Activated CD8-positive, alpha-beta T cell treated with anti-CD3 and anti-CD28 coated beads, Interleukin-2, amount 10 ng/mL, durations not matched to agents 7 days and 5 days (primary cell): ENCODE data around the gene CDH2. TPM values are rescaled to one million over a fixed set of nuclear protein-coding genes. Genes with fewer than 3 reads are reported as not detected.
A peak's percentile ranks its signal among the peaks of the same experiment; 100 is the strongest.

Experiments
- ATAC-seq: fragments of 150-1000 bp; cut with Tn5 transposase; one replicate; pipeline ENCODE4 v1.10.0; 2021; ENCODE audit warnings: moderate library complexity
- CTCF ChIA-PET: fragments of 350-600 bp; sonication (Branson Sonifier 250); formaldehyde crosslinking; loops from one replicate; lab custom pipeline; 2021; ENCODE audit warnings: antibody characterized with exemption; lab: Charles Lee
- POLR2A ChIA-PET: fragments of 350-600 bp; sonication (Branson Sonifier 250); formaldehyde crosslinking; loops from one replicate; lab custom pipeline; 2021; ENCODE audit warnings: antibody characterized with exemption; lab: Charles Lee
- DNase-seq: peaks from one replicate; pipeline ENCODE4 v3.0.0-alpha.2; 2020
- H3K27ac Mint-ChIP-seq: one replicate; pipeline ENCODE4 v1.8.0; 2021; ENCODE audit warnings: mild to moderate bottlenecking, mixed read lengths
- H3K27me3 Mint-ChIP-seq: one replicate; pipeline ENCODE4 v1.8.0; 2021; ENCODE audit warnings: low read depth, mixed read lengths
- H3K36me3 Mint-ChIP-seq: one replicate; pipeline ENCODE4 v1.8.0; 2021; ENCODE audit warnings: low read depth, mixed read lengths
- H3K4me1 Mint-ChIP-seq: one replicate; pipeline ENCODE4 v1.8.0; 2021; ENCODE audit warnings: low read depth, mixed read lengths
- H3K4me3 Mint-ChIP-seq: one replicate; pipeline ENCODE4 v1.8.0; 2021; ENCODE audit warnings: mild to moderate bottlenecking, mixed read lengths
- H3K9me3 Mint-ChIP-seq: one replicate; pipeline ENCODE4 v1.8.0; 2022; ENCODE audit warnings: mixed read lengths; ENCODE audit not compliant: insufficient read depth
- total RNA-seq, 2 experiments: library from RNA; stranded (reverse); gene quantifications; one replicate each; pipeline ENCODE4 v1.2.3, GENCODE V29; 2021

The CDH2 gene
- total RNA-seq, 2 experiments from 2014 or later, result 0.11 to 0.21 TPM

GRCh38 chr18:28181616-28182015 is 4.7 kb upstream of the CDH2 start:
- no peak for DNase-seq
- Mint-ChIP-seq H3K9me3 (no peaks in the 10 kb centered on the region), H3K27ac (no peak overlapping the region), H3K4me1 (peaks cover 5% of the 10 kb centered on the region), H3K36me3 (peaks cover 2% of the 10 kb centered on the region), H3K27me3 (peaks cover 20% of the 10 kb centered on the region), H3K4me3 (no peak overlapping the region)
- ChIA-PET POLR2A (no interaction called here), CTCF (no interaction called here)
- ATAC-seq, result no peak

GRCh38 chr18:28178720-28179119 is 1.8 kb upstream of the CDH2 start:
- Mint-ChIP-seq H3K36me3 (peaks cover 7% of the 10 kb centered on the region), H3K4me3 (no peak overlapping the region), H3K9me3 (no peaks in the 10 kb centered on the region), H3K27ac (no peak overlapping the region), H3K27me3 (peaks cover 39% of the 10 kb centered on the region), H3K4me1 (peaks cover 15% of the 10 kb centered on the region)
- DNase-seq, result no peak
- no peak for ATAC-seq
- ChIA-PET CTCF (no interaction called here), POLR2A (no interaction called here)

- Mint-ChIP-seq H3K9me3 (no peaks in the 10 kb centered on the region), H3K27me3 (peaks cover 39% of the 10 kb centered on the region), H3K4me1 (peaks cover 15% of the 10 kb centered on the region), H3K36me3 (peaks cover 7% of the 10 kb centered on the region), H3K4me3 (peak overlapping the region; percentile 12), H3K27ac (no peak overlapping the region)
- ChIA-PET CTCF (no interaction called here), POLR2A (no interaction called here)
- ATAC-seq (peak; percentile 61), DNase-seq (no peak)
Observed at GRCh38 chr18:28177828-28178635, 1.1 kb upstream of the CDH2 start.

- POLR2A ChIA-PET, result no interaction called here
- CTCF ChIA-PET, result no interaction called here
- Mint-ChIP-seq H3K27ac (no peak overlapping the region), H3K4me1 (peaks cover 15% of the 10 kb centered on the region), H3K9me3 (no peaks in the 10 kb centered on the region), H3K27me3 (peaks cover 39% of the 10 kb centered on the region), H3K4me3 (no peak overlapping the region), H3K36me3 (peaks cover 7% of the 10 kb centered on the region)
- ATAC-seq, result no peak
- DNase-seq, result no peak
Observed at GRCh38 chr18:28176698-28176947, 307 bp downstream of the CDH2 start.

GRCh38 chr18:28175930-28176697 is 816 bp downstream of the CDH2 start:
- ChIA-PET CTCF (no interaction called here), POLR2A (no interaction called here)
- Mint-ChIP-seq H3K9me3 (no peaks in the 10 kb centered on the region), H3K4me3 (peak overlapping the region; percentile 35), H3K36me3 (peaks cover 7% of the 10 kb centered on the region), H3K27ac (peak overlapping the region; percentile 70), H3K27me3 (peaks cover 39% of the 10 kb centered on the region), H3K4me1 (peaks cover 15% of the 10 kb centered on the region)
- DNase-seq (no peak), ATAC-seq (no peak)

- ATAC-seq (no peak), DNase-seq (no peak)
- H3K27me3 Mint-ChIP-seq, result peaks cover 36% of the 10 kb centered on the region
- no peak overlapping the region for H3K4me3 Mint-ChIP-seq
- POLR2A ChIA-PET, result no interaction called here
- peaks cover 7% of the 10 kb centered on the region for H3K36me3 Mint-ChIP-seq
- CTCF ChIA-PET, result no interaction called here
- no peak overlapping the region for H3K27ac Mint-ChIP-seq
- H3K9me3 Mint-ChIP-seq, result no peaks in the 10 kb centered on the region
- H3K4me1 Mint-ChIP-seq, result peaks cover 15% of the 10 kb centered on the region
Observed at GRCh38 chr18:28175150-28175929, 1.6 kb downstream of the CDH2 start.

GRCh38 chr18:28174181-28174905 is 2.6 kb downstream of the CDH2 start:
- H3K27ac Mint-ChIP-seq, result no peak overlapping the region
- CTCF ChIA-PET, result no interaction called here

GRCh38 chr18:28171837-28172236 is 5.1 kb downstream of the CDH2 start:
- Mint-ChIP-seq H3K4me1 (peaks cover 10% of the 10 kb centered on the region), H3K36me3 (peaks cover 5% of the 10 kb centered on the region), H3K27me3 (peaks cover 19% of the 10 kb centered on the region), H3K9me3 (no peaks in the 10 kb centered on the region), H3K27ac (no peak overlapping the region), H3K4me3 (no peak overlapping the region)
- ATAC-seq (no peak), DNase-seq (no peak)
- ChIA-PET CTCF (no interaction called here), POLR2A (no interaction called here)

More at GRCh38 chr18:28174181-28174905, 2.6 kb downstream of the CDH2 start:
- POLR2A ChIA-PET, result no interaction called here
- Mint-ChIP-seq H3K36me3 (peaks cover 7% of the 10 kb centered on the region), H3K27me3 (peaks cover 28% of the 10 kb centered on the region), H3K9me3 (no peaks in the 10 kb centered on the region), H3K4me1 (peaks cover 15% of the 10 kb centered on the region), H3K4me3 (no peak overlapping the region)
- no peak for ATAC-seq
- DNase-seq, result no peak

GRCh38 chr18:28168725-28169124 is 8.2 kb downstream of the CDH2 start:
- DNase-seq (no peak), ATAC-seq (no peak)
- CTCF ChIA-PET, result no interaction called here
- H3K9me3 Mint-ChIP-seq, result no peaks in the 10 kb centered on the region
- no peaks in the 10 kb centered on the region for H3K4me1 Mint-ChIP-seq
- no peaks in the 10 kb centered on the region for H3K27me3 Mint-ChIP-seq
- no peaks in the 10 kb centered on the region for H3K36me3 Mint-ChIP-seq
- POLR2A ChIA-PET, result no interaction called here
- H3K27ac Mint-ChIP-seq, result no peak overlapping the region
- no peak overlapping the region for H3K4me3 Mint-ChIP-seq

GRCh38 chr18:28167835-28168349 is 9.0 kb downstream of the CDH2 start:
- ATAC-seq (no peak), DNase-seq (no peak)
- no peaks in the 10 kb centered on the region for H3K9me3 Mint-ChIP-seq
- CTCF ChIA-PET, result no interaction called here
- no peak overlapping the region for H3K4me3 Mint-ChIP-seq
- POLR2A ChIA-PET, result no interaction called here
- H3K27me3 Mint-ChIP-seq, result no peaks in the 10 kb centered on the region
- no peaks in the 10 kb centered on the region for H3K4me1 Mint-ChIP-seq
- no peak overlapping the region for H3K27ac Mint-ChIP-seq
- no peaks in the 10 kb centered on the region for H3K36me3 Mint-ChIP-seq

GRCh38 chr18:28164771-28165483 is 12.0 kb downstream of the CDH2 start:
- no peaks in the 10 kb centered on the region for H3K27me3 Mint-ChIP-seq
- ChIA-PET CTCF (no interaction called here), POLR2A (no interaction called here)
- no peaks in the 10 kb centered on the region for H3K4me1 Mint-ChIP-seq
- H3K36me3 Mint-ChIP-seq, result no peaks in the 10 kb centered on the region
- DNase-seq (no peak), ATAC-seq (no peak)
- H3K27ac Mint-ChIP-seq, result no peak overlapping the region
- H3K9me3 Mint-ChIP-seq, result no peaks in the 10 kb centered on the region
- H3K4me3 Mint-ChIP-seq, result no peak overlapping the region
